BJ (cell line): ENCODE results near the gene ZFYVE16. TPM values are rescaled to one million over a fixed set of nuclear protein-coding genes. Genes with fewer than 3 reads are reported as not detected.
"Not testable (repeated sequence)": the region's sequence is repeated elsewhere in the genome, so short reads cannot be mapped to it uniquely, and the experiment has no call there.

Source experiments
- CTCF ChIA-PET: fragments of 350-600 bp; formaldehyde crosslinking; extraction: SDS; loops from one replicate; lab custom pipeline; 2021; ENCODE audit warnings: antibody characterized with exemption, inconsistent platforms; lab: Yijun Ruan, JAX
- POLR2A ChIA-PET: fragments of 300-600 bp; sonication (Branson Sonifier 250); formaldehyde crosslinking; extraction: SDS; loops from one replicate; lab custom pipeline; 2021; ENCODE audit warnings: antibody characterized with exemption; lab: Charles Lee
- DNase-seq: peaks from one replicate; pipeline ENCODE4 v3.0.0-alpha.2; 2011; ENCODE audit warnings: low read depth
- H3K27me3 ChIP-seq: 2 replicates; pipeline ENCODE4 v1.6.0; 2011; ENCODE audit warnings: low read length; ENCODE audit not compliant: control insufficient read depth, insufficient read depth
- H3K36me3 ChIP-seq: 2 replicates; pipeline ENCODE4 v1.5.1; 2011; ENCODE audit warnings: low read length; ENCODE audit not compliant: control insufficient read depth, insufficient read depth
- H3K4me3 ChIP-seq: 2 replicates; pipeline ENCODE4 v1.5.1; 2011; ENCODE audit warnings: low read depth, mild to moderate bottlenecking, control low read depth, low read length
- CTCF ChIP-seq: IDR thresholded peaks from 2 replicates; pipeline ENCODE4 v1.5.1; 2011; ENCODE audit warnings: low read depth, mild to moderate bottlenecking, control low read depth, inconsistent platforms, low read length, moderate library complexity; ENCODE audit not compliant: insufficient read depth
- polyA plus RNA-seq: library from polyadenylated mRNA; depleted of rRNA; stranded (reverse); fragments of >200 nt; gene quantifications from 2 replicates; pipeline ENCODE4 v1.2.3, GENCODE V29; 2011

ZFYVE16 gene
- polyA plus RNA-seq, 1 experiment: 4.9 TPM

GRCh38 chr5:80387063-80387768 is 20.6 kb upstream of the ZFYVE16 start:
- ChIA-PET POLR2A (no interaction called here), CTCF (interaction anchor here (1.1 kb wide), 1 partner anchor 14 kb away, joined by 3 read pairs; no protein-coding TSS in a partner anchor)
- no peak for TF ChIP-seq CTCF
- DNase-seq: no peak
- Histone ChIP-seq H3K4me3 (no peak overlapping the region), H3K36me3 (no peaks in the 10 kb centered on the region), H3K27me3 (peaks cover 3% of the 10 kb centered on the region; the same call in 1 of the 2 replicates)

GRCh38 chr5:80389580-80389979 is 18.3 kb upstream of the ZFYVE16 start:
- Histone ChIP-seq H3K36me3 (no peaks in the 10 kb centered on the region), H3K27me3 (peaks cover 3% of the 10 kb centered on the region; the same call in 1 of the 2 replicates), H3K4me3 (no peak overlapping the region)
- no peak for DNase-seq
- no peak for TF ChIP-seq CTCF
- CTCF ChIA-PET: no interaction called here
- POLR2A ChIA-PET: no interaction called here

- H3K27me3 ChIP-seq, H3K4me3 ChIP-seq, H3K36me3 ChIP-seq, CTCF ChIA-PET, DNase-seq, POLR2A ChIA-PET: not testable (repeated sequence)
These were observed 17.5 kb upstream of the ZFYVE16 start for GRCh38 chr5:80390413-80390812.

- DNase-seq, H3K4me3 ChIP-seq, H3K27me3 ChIP-seq, CTCF ChIA-PET, POLR2A ChIA-PET, H3K36me3 ChIP-seq: not testable (repeated sequence)
These were observed 16.6 kb upstream of the ZFYVE16 start for GRCh38 chr5:80391267-80391666.

- no peak for DNase-seq
- TF ChIP-seq CTCF: no peak
- no peaks in the 10 kb centered on the region for H3K27me3 ChIP-seq
- H3K36me3 ChIP-seq: no peaks in the 10 kb centered on the region
- ChIA-PET CTCF (interaction anchor here (0.9 to 1.2 kb wide), 2 partner anchors 8 to 13 kb away, joined by 3 read pairs; partner anchors contain the start of gene ZFYVE16), POLR2A (no interaction called here)
- H3K4me3 ChIP-seq: no peak overlapping the region
These were observed 8.2 kb upstream of the ZFYVE16 start for GRCh38 chr5:80399526-80400239.

GRCh38 chr5:80400368-80400767 is 7.5 kb upstream of the ZFYVE16 start:
- CTCF ChIA-PET, DNase-seq, H3K36me3 ChIP-seq, H3K27me3 ChIP-seq, H3K4me3 ChIP-seq, POLR2A ChIA-PET: not testable (repeated sequence)
